ENCODE results near the gene CLSTN2.

The CLSTN2 gene

GRCh38 chr3:139935016-139935865 is at the start of gene CLSTN2:
Gene CLSTN2 (plus strand): TSS chr3:139935185.
- peak; percentile 62 for DNase-seq

- no peak for DNase-seq
Measured at GRCh38 chr3:139887431-139887830, 47.6 kb upstream of the CLSTN2 start.

- no peak for DNase-seq
Measured at GRCh38 chr3:139888561-139889140, 46.3 kb upstream of the CLSTN2 start.

- DNase-seq = no peak
Measured at GRCh38 chr3:139893267-139893962, 41.6 kb upstream of the CLSTN2 start.

DNA sequence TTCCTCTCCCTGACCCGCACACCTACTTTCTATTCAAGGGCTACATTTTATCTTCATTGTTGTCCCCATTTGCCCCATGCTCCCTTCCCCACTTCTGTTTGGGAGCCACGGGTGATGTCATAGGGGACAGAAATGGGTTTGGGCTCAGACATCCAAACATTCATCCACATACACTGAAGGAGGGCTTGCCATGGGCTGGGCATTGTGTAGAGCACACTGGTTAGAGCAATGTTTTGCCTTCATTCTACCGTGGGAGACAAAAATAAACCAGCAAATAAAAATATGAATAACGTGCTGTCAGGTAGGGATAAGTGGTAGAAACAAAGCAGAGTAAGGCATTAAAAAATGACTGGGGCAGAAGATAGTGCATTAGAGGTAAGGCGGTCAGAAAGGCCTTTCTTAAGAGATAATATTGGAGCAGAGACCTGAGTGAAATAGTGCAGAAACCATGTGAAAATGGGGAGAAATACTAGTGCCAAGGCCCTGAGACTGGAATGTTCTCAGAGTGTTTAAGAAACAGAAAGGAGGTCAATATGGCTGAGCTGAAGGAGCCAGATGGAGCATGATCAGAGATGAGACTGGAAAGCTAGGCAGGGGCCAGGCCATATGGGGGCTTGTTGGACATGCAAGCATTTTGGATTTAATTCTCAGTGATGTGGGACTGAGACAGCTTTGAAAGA is 40.9 kb upstream of the CLSTN2 start:
- no peak for DNase-seq

DNA sequence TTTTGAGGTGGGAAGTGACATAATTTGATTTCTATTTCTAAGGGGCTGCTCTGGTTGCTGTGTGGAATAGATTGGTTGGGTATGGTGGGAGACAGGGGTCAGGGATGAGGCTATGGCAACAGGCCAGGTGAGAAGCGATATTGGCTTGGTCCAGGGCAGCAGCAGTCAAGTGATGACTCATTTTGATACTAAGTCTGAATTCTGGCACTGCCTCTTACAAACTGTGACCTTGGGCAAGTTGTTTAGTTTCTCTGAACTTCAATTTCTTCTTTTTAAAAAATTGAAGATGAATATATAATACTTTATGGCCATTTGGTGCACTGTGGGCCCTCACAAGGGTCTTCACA is 40.4 kb upstream of the CLSTN2 start:
- no peak for DNase-seq

- no peak for DNase-seq
Measured at GRCh38 chr3:139897759-139898158, 37.2 kb upstream of the CLSTN2 start.

DNA sequence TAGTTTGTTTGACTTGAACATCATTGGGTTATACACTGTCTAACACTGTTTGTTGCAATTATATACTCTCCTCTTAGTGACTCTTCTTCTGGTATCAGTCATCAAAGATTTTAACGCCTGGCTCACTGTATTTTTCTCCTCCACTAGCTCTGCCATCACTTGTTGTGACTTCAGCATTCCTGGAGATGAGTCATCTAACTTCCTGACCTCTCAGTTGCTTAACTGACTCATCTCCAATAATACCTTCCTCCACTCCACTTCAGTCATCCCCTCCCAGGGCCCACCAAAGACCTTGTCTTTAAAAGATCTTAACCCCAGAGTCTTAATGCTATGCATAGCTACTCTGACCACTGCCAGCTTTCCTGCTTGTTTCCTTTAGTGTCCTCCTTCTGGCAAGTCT is 28.6 kb upstream of the CLSTN2 start:
- DNase-seq = no peak

- DNase-seq = no peak
Measured at GRCh38 chr3:139909811-139910210, 25.2 kb upstream of the CLSTN2 start.

DNA sequence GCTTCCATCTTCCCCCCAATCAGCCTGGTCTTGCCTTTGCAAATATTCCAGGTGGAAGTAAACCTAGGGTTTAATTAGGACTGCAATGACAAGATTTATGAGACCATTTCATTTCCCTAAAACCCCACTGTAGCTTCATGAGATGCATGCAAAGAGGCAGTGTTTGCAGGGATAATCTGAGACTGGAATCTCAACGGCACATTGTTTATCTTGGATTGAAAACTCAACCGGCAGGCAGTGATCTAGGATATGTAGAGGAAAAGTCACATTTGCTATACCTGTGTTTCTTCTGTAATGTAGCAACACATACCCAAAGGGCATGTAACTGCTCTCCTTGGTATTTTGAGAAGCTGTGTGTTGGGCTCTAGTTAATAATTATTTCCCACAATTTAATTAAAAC is 18.7 kb upstream of the CLSTN2 start:
- no peak for DNase-seq

DNA sequence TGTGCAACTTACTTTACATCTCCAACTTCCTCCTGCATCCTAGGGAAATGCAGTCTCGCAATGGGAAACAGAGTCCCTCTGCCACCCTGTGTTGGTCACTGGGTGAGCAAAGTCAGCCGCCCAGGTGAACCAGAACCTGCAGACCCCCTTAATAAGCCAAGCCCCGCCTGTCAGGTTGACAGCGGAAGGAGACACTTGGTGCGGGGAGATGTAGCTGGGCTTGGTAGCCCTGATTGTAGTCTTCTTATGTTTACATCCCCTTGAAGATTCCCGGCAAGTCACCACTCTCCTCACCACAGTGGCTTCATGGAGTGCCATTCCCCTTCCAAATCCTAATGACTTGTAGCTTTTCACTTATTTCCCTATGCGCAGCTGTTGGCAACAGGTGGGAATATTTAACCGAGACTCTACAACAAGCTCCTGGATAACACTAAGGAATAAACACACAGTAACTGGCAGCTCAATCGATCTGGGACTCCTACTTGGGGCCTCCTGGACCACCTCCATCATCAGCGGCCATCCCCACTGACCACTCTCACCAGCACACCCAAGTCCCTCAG is 17.7 kb upstream of the CLSTN2 start:
- DNase-seq = no peak

GRCh38 chr3:139928708-139929505 is 6.1 kb upstream of the CLSTN2 start:
- DNase-seq = no peak

DNA sequence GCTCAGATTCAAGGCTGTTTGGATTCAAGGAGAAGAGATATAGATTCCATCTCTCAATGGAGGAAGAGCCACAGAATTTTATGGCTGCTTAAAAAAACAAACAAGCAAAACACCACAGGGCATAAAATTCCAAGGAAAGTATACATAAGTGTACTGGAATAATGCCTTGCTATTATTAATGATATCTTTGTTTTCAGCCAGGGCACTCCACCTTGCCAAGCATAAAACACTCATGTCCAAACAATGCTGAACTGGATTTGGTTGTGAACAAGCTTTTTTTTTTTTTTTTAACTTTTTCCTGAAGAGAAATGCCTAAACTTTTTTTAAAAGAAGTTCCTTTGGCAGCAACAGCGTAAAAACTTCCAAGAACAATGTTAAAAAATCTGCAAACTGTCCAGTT is 4.8 kb upstream of the CLSTN2 start:
- no peak for DNase-seq

- no peak for DNase-seq
Measured at GRCh38 chr3:139933766-139934165, 1.2 kb upstream of the CLSTN2 start.

DNA sequence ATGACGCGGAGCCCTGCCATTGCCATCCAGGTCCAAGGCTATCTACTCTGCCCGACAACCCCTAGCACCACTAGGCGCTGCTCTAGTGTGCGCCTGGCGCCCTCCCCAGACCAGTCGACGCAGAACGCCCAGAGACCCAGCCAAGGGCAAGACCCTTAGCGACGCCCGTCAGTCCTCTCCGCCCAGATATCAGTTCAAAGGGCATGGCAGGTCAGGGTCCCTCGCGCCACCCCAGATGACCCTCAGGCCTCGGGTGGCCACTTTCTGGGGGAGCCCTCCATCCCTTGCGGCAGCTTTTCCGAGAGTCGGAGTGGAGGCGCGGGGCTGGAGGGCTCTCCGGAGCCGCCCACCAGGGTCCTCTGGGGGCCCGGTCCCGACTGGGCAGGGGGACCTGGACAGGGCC is 371 bp upstream of the CLSTN2 start:
- peak; percentile 44 for DNase-seq

GRCh38 chr3:139935866-139936817 is 1.2 kb downstream of the CLSTN2 start:
- peak; percentile 40 for DNase-seq

DNA sequence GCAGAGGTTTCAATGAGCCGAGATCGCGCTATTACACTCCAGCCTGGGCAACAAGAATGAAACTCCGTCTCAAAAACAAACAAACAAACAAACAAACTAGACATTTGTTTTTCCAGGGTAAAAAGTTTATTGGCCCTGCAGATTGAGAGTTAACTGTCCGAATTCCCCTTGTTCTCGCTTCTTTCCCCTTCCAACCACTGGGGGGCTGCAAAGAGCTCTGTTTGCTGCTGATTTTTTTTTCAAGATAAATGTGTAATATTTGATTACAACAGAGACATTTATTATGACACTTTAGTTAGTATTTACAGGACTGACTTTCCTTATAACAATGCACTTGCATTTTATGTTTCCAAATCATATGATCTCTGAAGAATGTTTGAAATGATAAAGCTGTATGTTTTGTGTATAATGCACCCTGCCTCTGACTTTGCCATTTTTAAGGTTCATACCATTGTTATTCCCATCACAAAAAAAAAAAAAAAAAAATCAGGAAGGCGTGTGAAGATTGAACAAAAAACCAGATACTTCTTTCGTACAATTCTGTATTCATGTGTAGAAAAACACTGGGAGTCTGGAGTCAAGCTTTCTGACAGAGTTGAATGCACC is 2.8 kb downstream of the CLSTN2 start:
- peak; percentile 52 for DNase-seq

DNA sequence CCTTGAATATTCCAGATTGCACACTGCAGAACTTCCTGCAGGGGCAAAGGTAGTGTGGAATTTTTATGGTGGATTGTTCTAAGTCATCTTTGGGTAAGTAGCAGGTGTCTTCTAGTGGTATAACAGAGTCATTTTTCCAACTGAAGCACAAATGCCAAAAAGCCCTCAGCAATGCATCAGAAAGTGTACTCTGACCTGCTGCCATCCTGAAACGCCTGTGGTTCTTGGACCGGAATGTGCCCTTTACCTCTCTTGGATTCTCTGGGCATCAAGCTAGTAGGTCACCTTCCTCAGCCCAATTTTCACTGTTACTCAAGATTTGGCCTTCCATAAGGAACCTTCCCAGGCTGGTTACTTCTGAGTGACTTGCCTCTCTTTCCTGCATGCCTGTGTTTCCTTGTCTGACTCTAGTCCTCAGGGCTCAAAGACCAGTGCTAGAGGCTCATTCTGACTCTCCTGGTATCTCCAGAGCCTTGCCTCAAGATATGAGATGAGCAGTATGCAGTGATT is 4.8 kb downstream of the CLSTN2 start:
- no peak for DNase-seq

GRCh38 chr3:139940622-139941021 is 5.6 kb downstream of the CLSTN2 start:
- DNase-seq = no peak

DNA sequence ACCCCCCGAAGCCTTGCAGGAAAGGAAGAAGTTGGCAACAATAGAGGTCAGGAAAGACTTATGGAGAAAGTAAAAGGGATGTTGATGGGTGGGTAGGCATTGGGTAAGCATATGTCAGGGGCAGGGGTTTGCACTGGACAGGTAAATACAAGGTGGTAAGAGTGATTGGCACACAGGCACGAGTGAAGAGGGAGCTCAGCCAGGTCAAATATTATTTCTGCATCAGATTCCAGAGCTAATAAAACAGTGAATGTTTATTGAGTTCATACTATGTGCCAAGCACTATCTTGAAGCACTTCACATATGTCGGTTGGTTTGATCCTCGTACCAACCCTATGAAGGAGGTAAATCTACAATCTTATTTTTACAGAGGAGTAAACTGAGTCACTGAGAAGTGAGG is 6.6 kb downstream of the CLSTN2 start:
- no peak for DNase-seq
